AG09319 (cell line): ENCODE results near the gene NFATC1.

Experiments used
- DNase-seq: peaks from one replicate; pipeline ENCODE4 v3.0.0-alpha.2; 2010; ENCODE audit warnings: low read depth; ENCODE audit errors: extremely low read depth
- TF ChIP-seq, protein P1 (sequence below): IDR thresholded peaks from 2 replicates; pipeline ENCODE4 v1.5.1; 2011; ENCODE audit warnings: low read depth, mild to moderate bottlenecking, inconsistent platforms, low read length, moderate library complexity

The NFATC1 gene

DNA sequence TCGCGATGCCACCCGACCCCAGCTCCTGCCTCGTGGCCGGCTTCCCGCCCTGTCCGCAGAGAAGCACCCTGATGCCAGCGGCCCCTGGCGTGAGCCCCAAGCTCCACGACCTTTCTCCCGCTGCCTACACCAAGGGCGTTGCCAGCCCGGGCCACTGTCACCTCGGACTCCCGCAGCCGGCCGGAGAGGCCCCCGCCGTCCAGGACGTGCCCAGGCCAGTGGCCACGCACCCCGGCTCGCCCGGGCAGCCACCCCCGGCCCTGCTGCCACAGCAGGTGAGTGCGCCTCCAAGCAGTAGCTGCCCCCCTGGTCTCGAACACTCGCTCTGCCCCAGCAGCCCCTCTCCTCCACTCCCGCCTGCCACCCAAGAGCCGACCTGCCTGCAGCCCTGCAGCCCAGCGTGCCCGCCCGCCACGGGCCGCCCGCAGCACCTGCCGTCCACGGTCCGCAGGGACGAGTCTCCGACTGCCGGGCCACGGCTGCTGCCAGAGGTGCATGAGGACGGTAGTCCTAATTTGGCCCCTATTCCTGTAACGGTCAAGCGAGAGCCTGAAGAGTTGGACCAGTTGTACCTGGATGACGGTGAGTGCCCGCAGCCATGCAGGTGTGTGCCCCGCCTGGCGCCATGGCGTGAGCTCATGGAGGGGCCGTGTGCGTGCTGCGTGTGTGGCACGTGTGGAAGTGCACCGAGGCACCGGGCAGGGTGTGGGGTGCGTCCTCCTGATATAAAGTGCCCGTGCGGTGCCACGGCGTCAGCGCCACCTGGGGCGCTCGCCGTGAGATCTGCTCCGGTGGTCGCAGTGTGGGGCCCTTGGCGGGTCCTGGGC is 90.8 kb downstream of the NFATC1 start:
- DNase-seq = no peak
- TF ChIP-seq, protein P1, sequence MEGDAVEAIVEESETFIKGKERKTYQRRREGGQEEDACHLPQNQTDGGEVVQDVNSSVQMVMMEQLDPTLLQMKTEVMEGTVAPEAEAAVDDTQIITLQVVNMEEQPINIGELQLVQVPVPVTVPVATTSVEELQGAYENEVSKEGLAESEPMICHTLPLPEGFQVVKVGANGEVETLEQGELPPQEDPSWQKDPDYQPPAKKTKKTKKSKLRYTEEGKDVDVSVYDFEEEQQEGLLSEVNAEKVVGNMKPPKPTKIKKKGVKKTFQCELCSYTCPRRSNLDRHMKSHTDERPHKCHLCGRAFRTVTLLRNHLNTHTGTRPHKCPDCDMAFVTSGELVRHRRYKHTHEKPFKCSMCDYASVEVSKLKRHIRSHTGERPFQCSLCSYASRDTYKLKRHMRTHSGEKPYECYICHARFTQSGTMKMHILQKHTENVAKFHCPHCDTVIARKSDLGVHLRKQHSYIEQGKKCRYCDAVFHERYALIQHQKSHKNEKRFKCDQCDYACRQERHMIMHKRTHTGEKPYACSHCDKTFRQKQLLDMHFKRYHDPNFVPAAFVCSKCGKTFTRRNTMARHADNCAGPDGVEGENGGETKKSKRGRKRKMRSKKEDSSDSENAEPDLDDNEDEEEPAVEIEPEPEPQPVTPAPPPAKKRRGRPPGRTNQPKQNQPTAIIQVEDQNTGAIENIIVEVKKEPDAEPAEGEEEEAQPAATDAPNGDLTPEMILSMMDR = no peak

DNA sequence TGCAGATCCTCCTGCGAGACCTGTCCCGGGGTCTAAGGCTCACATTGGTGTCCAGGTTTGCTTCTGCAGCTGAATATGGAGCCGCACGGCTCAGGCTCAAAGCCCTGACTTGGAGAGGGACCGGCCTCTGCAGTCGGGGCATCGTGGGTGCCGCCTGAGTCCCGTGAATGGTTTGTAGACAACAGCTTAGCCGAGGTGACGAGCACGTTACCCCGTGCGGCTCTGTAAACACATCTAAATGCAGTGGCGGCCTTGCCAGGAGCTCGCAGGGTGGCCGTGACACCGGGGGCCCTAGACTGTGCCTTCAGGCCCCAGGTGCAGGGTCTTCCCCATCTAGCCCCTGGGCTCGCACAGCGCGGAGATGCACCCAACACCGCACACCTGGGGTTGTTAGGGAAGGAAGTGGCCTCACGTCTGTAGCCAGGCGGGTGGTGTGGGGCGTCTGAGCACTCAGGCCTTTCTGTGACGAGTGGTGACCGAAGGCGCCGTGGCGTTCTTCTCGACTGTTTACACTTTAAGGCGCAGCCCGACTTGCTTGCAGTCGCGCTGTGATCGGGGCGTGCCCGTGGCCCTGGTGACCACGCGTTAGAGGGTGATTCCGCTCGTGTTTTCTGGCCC is 91.6 kb downstream of the NFATC1 start:
- TF ChIP-seq, protein P1 = no peak
- DNase-seq = no peak

DNA sequence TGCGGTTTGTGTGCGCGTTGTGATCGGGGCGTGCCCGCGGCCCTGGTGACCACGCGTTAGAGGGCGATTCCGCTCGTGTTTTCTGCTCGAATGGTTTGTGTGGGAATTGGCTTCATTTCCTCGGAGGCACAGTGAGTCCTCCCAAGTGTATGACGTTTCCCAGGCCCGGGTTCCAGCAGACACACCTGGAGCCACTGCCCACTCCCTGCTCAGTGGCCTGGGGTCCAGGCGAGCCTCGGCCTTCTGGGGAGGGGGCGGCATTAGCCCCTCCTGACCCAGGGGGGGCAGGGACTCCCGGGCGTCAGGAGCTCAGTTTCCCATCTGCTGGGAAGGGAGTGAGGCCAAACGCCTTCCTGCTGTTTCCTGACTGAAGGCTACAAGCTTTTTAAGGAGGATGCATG is 92.1 kb downstream of the NFATC1 start:
- no peak for DNase-seq
- TF ChIP-seq, protein P1 = no peak

GRCh38 chr18:79488311-79489050 is 92.8 kb downstream of the NFATC1 start:
- no peak for DNase-seq
- TF ChIP-seq, protein P1 = no peak

DNA sequence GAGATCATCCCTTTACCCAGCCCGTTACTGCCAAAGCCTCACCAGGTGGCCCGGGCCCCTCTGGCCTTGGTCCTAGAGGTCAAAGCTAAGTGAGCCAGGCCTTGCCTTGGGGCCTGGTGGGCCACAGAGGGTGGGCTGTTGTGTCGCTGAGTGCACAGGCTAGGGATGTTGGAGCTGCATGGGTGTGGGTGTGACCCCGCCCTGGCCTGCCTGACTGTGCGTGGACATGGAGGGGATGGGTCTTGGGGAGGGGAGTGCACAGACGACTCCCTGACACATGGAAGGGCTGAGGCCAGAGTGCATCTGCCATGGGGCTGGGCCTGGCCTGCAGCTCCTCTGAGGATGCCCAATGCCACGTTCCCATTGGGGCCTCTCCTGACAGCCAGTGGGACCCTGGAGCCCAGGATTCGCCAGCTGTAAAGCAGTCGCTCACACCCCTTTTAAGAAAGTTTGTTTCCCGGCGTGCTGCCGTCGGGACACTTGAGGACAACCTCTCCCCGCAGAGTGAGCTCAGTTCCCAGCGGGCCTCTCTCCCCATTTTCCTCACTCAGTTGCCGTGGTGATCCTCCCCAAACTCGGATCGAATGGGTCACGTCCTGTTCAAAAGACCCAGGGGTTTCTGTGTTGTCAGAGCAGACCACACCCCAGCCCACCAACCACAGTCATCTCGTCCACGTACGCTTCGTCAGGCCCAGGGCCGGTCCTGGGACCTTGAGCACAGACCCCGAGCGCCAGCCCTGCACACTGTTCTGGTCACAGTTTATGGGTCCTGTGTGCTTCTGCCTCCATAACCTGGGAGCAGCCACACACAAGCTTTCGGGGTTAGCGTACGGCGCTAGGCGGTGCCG is 93.5 kb downstream of the NFATC1 start:
- no peak for DNase-seq
- TF ChIP-seq, protein P1 = no peak

DNA sequence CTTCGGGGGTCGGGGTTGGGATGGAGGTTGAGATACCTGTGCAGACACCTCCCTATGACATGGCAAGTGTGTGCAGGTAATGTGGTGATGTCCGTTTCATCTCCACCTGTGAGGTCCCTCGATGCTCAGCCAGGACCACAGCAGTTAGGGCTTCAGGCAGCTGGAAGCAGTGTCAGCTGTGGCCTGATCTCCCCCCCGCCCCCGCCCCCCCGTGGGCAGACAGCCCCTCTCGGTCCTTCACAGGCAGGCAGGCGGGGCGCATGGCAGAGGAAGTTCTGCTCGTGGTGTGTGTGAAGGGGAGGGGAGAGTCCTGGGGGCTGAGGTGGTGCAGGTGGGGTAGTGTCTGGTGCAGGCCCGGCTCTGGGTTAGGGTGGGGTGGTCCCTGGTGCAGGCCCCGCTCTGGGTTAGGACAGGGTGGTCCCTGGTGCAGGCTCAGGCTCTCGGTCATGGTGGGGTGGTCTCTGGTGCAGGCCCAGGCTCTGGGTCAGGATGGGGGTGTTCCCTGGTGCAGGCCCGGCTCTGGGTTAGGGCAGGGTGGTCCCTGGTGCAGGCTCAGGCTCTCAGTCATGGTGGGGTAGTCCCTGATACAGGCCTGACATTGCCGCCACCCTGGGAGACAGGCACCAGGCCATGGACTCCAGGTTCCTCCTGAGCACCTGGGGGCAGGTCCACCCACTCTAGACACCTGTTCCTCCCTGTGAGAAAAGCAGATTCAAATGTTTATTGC is 94.3 kb downstream of the NFATC1 start:
- TF ChIP-seq, protein P1 = no peak
- DNase-seq = no peak
